Activated naive CD4-positive, alpha-beta T cell treated with anti-CD3 and anti-CD28 coated beads for 36 hours (primary cell): ENCODE measurements around the gene IL2RA. TPM values are rescaled to one million over a fixed set of nuclear protein-coding genes. Genes with fewer than 3 reads are reported as not detected.
A peak's percentile ranks its signal among the peaks of the same experiment; 100 is the strongest.

Source experiments
- CTCF ChIA-PET: fragments of 350-600 bp; sonication (Branson Sonifier 250); formaldehyde crosslinking; loops from one replicate; lab custom pipeline; 2021; ENCODE audit warnings: antibody characterized with exemption; lab: Charles Lee
- DNase-seq: peaks from one replicate; pipeline ENCODE4 v3.0.0-alpha.2; 2020
- H3K27ac Mint-ChIP-seq: one replicate; pipeline ENCODE4 v1.8.0; 2021; ENCODE audit warnings: mild to moderate bottlenecking, mixed read lengths
- H3K27me3 Mint-ChIP-seq: one replicate; pipeline ENCODE4 v1.8.0; 2021; ENCODE audit warnings: low read depth, mixed read lengths
- H3K36me3 Mint-ChIP-seq: one replicate; pipeline ENCODE4 v1.8.0; 2021; ENCODE audit warnings: low read depth, mixed read lengths
- H3K4me1 Mint-ChIP-seq: one replicate; pipeline ENCODE4 v1.8.0; 2021; ENCODE audit warnings: low read depth, mixed read lengths
- H3K4me3 Mint-ChIP-seq: one replicate; pipeline ENCODE4 v1.8.0; 2021; ENCODE audit warnings: mild to moderate bottlenecking, moderate library complexity, mixed read lengths
- H3K9me3 Mint-ChIP-seq: one replicate; pipeline ENCODE4 v1.8.0; 2021; ENCODE audit warnings: mixed read lengths
- intact Hi-C: fragments of 100-400 bp; cut with micrococcal nuclease; formaldehyde crosslinking; loops from one replicate; pipeline ENCODE4 v1.15.1; 2023
- total RNA-seq, 2 experiments: library from RNA; stranded (reverse); gene quantifications; one replicate each; pipeline ENCODE4 v1.2.3, GENCODE V29; 2021

IL2RA gene
- total RNA-seq, 2 experiments from 2014 or later, result 443 to 471 TPM

GRCh38 chr10:6018422-6018821 is 43.7 kb downstream of the IL2RA start:
- Mint-ChIP-seq H3K9me3 (no peaks in the 10 kb centered on the region), H3K36me3 (peaks cover 89% of the 10 kb centered on the region), H3K4me3 (no peak overlapping the region), H3K27ac (no peak overlapping the region), H3K4me1 (peaks cover 51% of the 10 kb centered on the region), H3K27me3 (no peaks in the 10 kb centered on the region)
- no peak for DNase-seq
- CTCF ChIA-PET, result no interaction called here
- intact Hi-C loops, result no loop called here

GRCh38 chr10:6017781-6018354 is 44.3 kb downstream of the IL2RA start:
- CTCF ChIA-PET, result no interaction called here
- intact Hi-C loops, result no loop called here
- H3K27ac Mint-ChIP-seq, result no peak overlapping the region
- peaks cover 51% of the 10 kb centered on the region for H3K4me1 Mint-ChIP-seq
- no peak overlapping the region for H3K4me3 Mint-ChIP-seq
- H3K9me3 Mint-ChIP-seq, result no peaks in the 10 kb centered on the region
- H3K36me3 Mint-ChIP-seq, result peaks cover 86% of the 10 kb centered on the region
- H3K27me3 Mint-ChIP-seq, result no peaks in the 10 kb centered on the region
- DNase-seq, result no peak

GRCh38 chr10:6014241-6014761 is 47.9 kb downstream of the IL2RA start:
- Mint-ChIP-seq H3K4me3 (no peak overlapping the region), H3K27me3 (no peaks in the 10 kb centered on the region), H3K36me3 (peaks cover 69% of the 10 kb centered on the region), H3K9me3 (no peaks in the 10 kb centered on the region), H3K4me1 (peaks cover 61% of the 10 kb centered on the region), H3K27ac (peak overlapping the region; percentile 91)
- DNase-seq, result peak; percentile 83
- intact Hi-C loops, result loop anchor here (1.0 to 2.0 kb wide), 4 partner anchors 22 to 74 kb away; no protein-coding TSS in a partner anchor
- CTCF ChIA-PET, result interaction anchor here (0.5 to 2.1 kb wide), 21 partner anchors 14 to 267 kb away, joined by 3 to 13 read pairs (median 5); partner anchors contain the start of gene IL15RA

GRCh38 chr10:6013413-6014192 is 48.6 kb downstream of the IL2RA start:
- peak overlapping the region; percentile 91 for H3K27ac Mint-ChIP-seq
- CTCF ChIA-PET, result interaction anchor here (0.5 to 2.1 kb wide), 19 partner anchors 14 to 268 kb away, joined by 3 to 13 read pairs (median 5); partner anchors contain the start of gene IL15RA
- H3K27me3 Mint-ChIP-seq, result no peaks in the 10 kb centered on the region
- no peak overlapping the region for H3K4me3 Mint-ChIP-seq
- H3K9me3 Mint-ChIP-seq, result no peaks in the 10 kb centered on the region
- intact Hi-C loops, result loop anchor here (1.0 to 2.0 kb wide), 4 partner anchors 23 to 75 kb away; no protein-coding TSS in a partner anchor
- H3K4me1 Mint-ChIP-seq, result peaks cover 59% of the 10 kb centered on the region
- H3K36me3 Mint-ChIP-seq, result peaks cover 64% of the 10 kb centered on the region
- no peak for DNase-seq

- CTCF ChIA-PET, result interaction anchor here (0.6 kb wide), 2 partner anchors 39 to 79 kb away, joined by 3 to 4 read pairs; no protein-coding TSS in a partner anchor
- Mint-ChIP-seq H3K9me3 (peaks cover 3% of the 10 kb centered on the region), H3K4me1 (peaks cover 54% of the 10 kb centered on the region), H3K36me3 (peaks cover 59% of the 10 kb centered on the region), H3K27me3 (no peaks in the 10 kb centered on the region), H3K4me3 (no peak overlapping the region), H3K27ac (peak overlapping the region; percentile 10)
- DNase-seq, result no peak
- intact Hi-C loops, result no loop called here
Measured at GRCh38 chr10:6012121-6012905, 49.9 kb downstream of the IL2RA start.

GRCh38 chr10:6011558-6011957 is 50.6 kb downstream of the IL2RA start:
- Mint-ChIP-seq H3K27me3 (no peaks in the 10 kb centered on the region), H3K4me1 (peaks cover 49% of the 10 kb centered on the region), H3K36me3 (peaks cover 53% of the 10 kb centered on the region), H3K4me3 (no peak overlapping the region), H3K9me3 (peaks cover 3% of the 10 kb centered on the region), H3K27ac (peak overlapping the region; percentile 15)
- intact Hi-C loops, result no loop called here
- CTCF ChIA-PET, result interaction anchor here (0.6 kb wide), 2 partner anchors 40 to 80 kb away, joined by 3 to 4 read pairs; no protein-coding TSS in a partner anchor
- no peak for DNase-seq

- intact Hi-C loops, result no loop called here
- DNase-seq, result no peak
- peaks cover 46% of the 10 kb centered on the region for H3K36me3 Mint-ChIP-seq
- peaks cover 42% of the 10 kb centered on the region for H3K4me1 Mint-ChIP-seq
- H3K9me3 Mint-ChIP-seq, result peaks cover 3% of the 10 kb centered on the region
- no peaks in the 10 kb centered on the region for H3K27me3 Mint-ChIP-seq
- H3K27ac Mint-ChIP-seq, result no peak overlapping the region
- CTCF ChIA-PET, result no interaction called here
- H3K4me3 Mint-ChIP-seq, result no peak overlapping the region
Measured at GRCh38 chr10:6010569-6010968, 51.6 kb downstream of the IL2RA start.

GRCh38 chr10:6009961-6010360 is 52.2 kb downstream of the IL2RA start:
- CTCF ChIA-PET, result no interaction called here
- Mint-ChIP-seq H3K4me3 (no peak overlapping the region), H3K36me3 (peaks cover 40% of the 10 kb centered on the region), H3K9me3 (peaks cover 3% of the 10 kb centered on the region), H3K27ac (no peak overlapping the region), H3K4me1 (peaks cover 36% of the 10 kb centered on the region), H3K27me3 (no peaks in the 10 kb centered on the region)
- intact Hi-C loops, result no loop called here
- no peak for DNase-seq

- no peak overlapping the region for H3K4me3 Mint-ChIP-seq
- no peaks in the 10 kb centered on the region for H3K27me3 Mint-ChIP-seq
- CTCF ChIA-PET, result no interaction called here
Measured at GRCh38 chr10:6009150-6009549, 53.0 kb downstream of the IL2RA start.

GRCh38 chr10:6008497-6009142 is 53.5 kb downstream of the IL2RA start:
- H3K4me1 Mint-ChIP-seq, result peaks cover 24% of the 10 kb centered on the region
- H3K4me3 Mint-ChIP-seq, result no peak overlapping the region
- no peaks in the 10 kb centered on the region for H3K27me3 Mint-ChIP-seq
- CTCF ChIA-PET, result no interaction called here
- intact Hi-C loops, result no loop called here
- no peak overlapping the region for H3K27ac Mint-ChIP-seq
- no peak for DNase-seq
- peaks cover 28% of the 10 kb centered on the region for H3K36me3 Mint-ChIP-seq
- H3K9me3 Mint-ChIP-seq, result peaks cover 3% of the 10 kb centered on the region

More at GRCh38 chr10:6009150-6009549, 53.0 kb downstream of the IL2RA start:
- intact Hi-C loops, result no loop called here
- Mint-ChIP-seq H3K36me3 (peaks cover 32% of the 10 kb centered on the region), H3K9me3 (peaks cover 3% of the 10 kb centered on the region), H3K27ac (peak overlapping the region; percentile 15), H3K4me1 (peaks cover 28% of the 10 kb centered on the region)
- DNase-seq, result no peak

- H3K27ac Mint-ChIP-seq, result no peak overlapping the region
- H3K4me1 Mint-ChIP-seq, result peaks cover 30% of the 10 kb centered on the region
- intact Hi-C loops, result no loop called here
- no peaks in the 10 kb centered on the region for H3K27me3 Mint-ChIP-seq
- no peak overlapping the region for H3K4me3 Mint-ChIP-seq
- no peak for DNase-seq
- CTCF ChIA-PET, result interaction anchor here (1.0 kb wide), 2 partner anchors 83 to 395 kb away, joined by 3 to 4 read pairs; no protein-coding TSS in a partner anchor
- H3K9me3 Mint-ChIP-seq, result peaks cover 3% of the 10 kb centered on the region
- peaks cover 16% of the 10 kb centered on the region for H3K36me3 Mint-ChIP-seq
Measured at GRCh38 chr10:6006991-6007390, 55.2 kb downstream of the IL2RA start.
